GM23338 (cell line): ENCODE measurements around the gene ENOSF1. TPM values are rescaled to one million over a fixed set of nuclear protein-coding genes. Genes with fewer than 3 reads are reported as not detected.

Source experiments
- ATAC-seq: fragments of 200-7000 bp; cut with Tn5 transposase; 3 replicates; pipeline ENCODE4 v1.9.1; 2020
- DNase-seq: peaks from one replicate; pipeline ENCODE4 v3.0.0-alpha.2; 2015; ENCODE audit warnings: low spot score
- H2AFZ ChIP-seq: fragments of 200-600 bp; sonication (generic); 2 replicates; pipeline ENCODE4 v1.8.0; 2016; ENCODE audit warnings: antibody characterized with exemption, mild to moderate bottlenecking, moderate library complexity
- H3F3A ChIP-seq: fragments of 200-600 bp; sonication (generic); replicated peaks from 2 replicates; pipeline ENCODE4 v1.8.0; 2017; ENCODE audit warnings: antibody characterized with exemption, mixed run types, low read depth
- H3K27ac ChIP-seq: fragments of 200-600 bp; sonication (generic); 2 replicates; pipeline ENCODE4 v1.6.1; 2016; ENCODE audit warnings: low read depth
- H3K27me3 ChIP-seq: fragments of 200-600 bp; sonication (generic); 2 replicates; pipeline ENCODE4 v1.8.0; 2016; ENCODE audit warnings: mild to moderate bottlenecking, mixed run types, moderate library complexity; ENCODE audit not compliant: insufficient read depth
- H3K36me3 ChIP-seq: fragments of 200-600 bp; sonication (generic); 2 replicates; pipeline ENCODE4 v1.8.0; 2016; ENCODE audit warnings: mild to moderate bottlenecking; ENCODE audit not compliant: insufficient read depth
- H3K4me1 ChIP-seq: fragments of 200-600 bp; sonication (generic); 2 replicates; pipeline ENCODE4 v1.8.0; 2016; ENCODE audit warnings: mild to moderate bottlenecking, moderate library complexity; ENCODE audit not compliant: insufficient read depth
- H3K4me2 ChIP-seq: fragments of 200-600 bp; sonication (generic); 2 replicates; pipeline ENCODE4 v1.7.1; 2017; ENCODE audit warnings: mixed run types
- H3K4me3 ChIP-seq: fragments of 200-600 bp; sonication (generic); 2 replicates; pipeline ENCODE4 v1.6.1; 2016; ENCODE audit warnings: mixed run types
- H3K79me2 ChIP-seq: fragments of 200-600 bp; sonication (generic); replicated peaks from 2 replicates; pipeline ENCODE4 v1.8.0; 2017; ENCODE audit warnings: mild to moderate bottlenecking; ENCODE audit not compliant: insufficient read depth
- H3K9me2 ChIP-seq: fragments of 200-600 bp; sonication (generic); 2 replicates; pipeline ENCODE4 v1.8.0; 2017; ENCODE audit not compliant: insufficient read depth
- H4K20me1 ChIP-seq: fragments of 200-600 bp; sonication (generic); replicated peaks from 2 replicates; pipeline ENCODE4 v1.8.0; 2017; ENCODE audit warnings: mild to moderate bottlenecking; ENCODE audit not compliant: insufficient read depth
- H3K27ac Mint-ChIP-seq: 2 replicates; pipeline ENCODE4 v1.8.0; 2020; ENCODE audit warnings: inconsistent platforms, mild to moderate bottlenecking, moderate library complexity, mixed read lengths
- H3K27me3 Mint-ChIP-seq: 3 replicates; pipeline ENCODE4 v1.8.0; 2022; ENCODE audit warnings: low read depth, mild to moderate bottlenecking, moderate library complexity, mixed read lengths, inconsistent platforms; ENCODE audit not compliant: insufficient read depth, poor library complexity
- H3K36me3 Mint-ChIP-seq: 3 replicates; pipeline ENCODE4 v1.8.0; 2021; ENCODE audit warnings: low read depth, mild to moderate bottlenecking, inconsistent platforms, moderate library complexity, mixed read lengths
- H3K4me1 Mint-ChIP-seq: 3 replicates; pipeline ENCODE4 v1.8.0; 2020; ENCODE audit warnings: mild to moderate bottlenecking, inconsistent platforms, mixed read lengths
- H3K4me3 Mint-ChIP-seq: 3 replicates; pipeline ENCODE4 v1.8.0; 2021; ENCODE audit warnings: moderate library complexity, mild to moderate bottlenecking, inconsistent platforms, mixed read lengths
- H3K9me3 Mint-ChIP-seq: 3 replicates; pipeline ENCODE4 v1.8.0; 2020; ENCODE audit warnings: moderate library complexity, mild to moderate bottlenecking, inconsistent platforms, mixed read lengths
- CREB1 ChIP-seq: fragments of 250-450 bp; sonication (Bioruptor Pico); IDR thresholded peaks from 2 replicates; pipeline ENCODE4 v1.5.0; 2020; ENCODE audit warnings: low read depth, mild to moderate bottlenecking, moderate library complexity
- EZH2 ChIP-seq: fragments of 200-600 bp; sonication (generic); IDR thresholded peaks from one replicate; pipeline ENCODE4 v1.8.0; 2017; ENCODE audit warnings: antibody characterized with exemption, mild to moderate bottlenecking, low read depth; ENCODE audit not compliant: unreplicated experiment
- EZH2phosphoT487 ChIP-seq: fragments of 200-600 bp; sonication (generic); IDR thresholded peaks from one replicate; pipeline ENCODE4 v1.8.1; 2018; ENCODE audit warnings: antibody characterized with exemption; ENCODE audit not compliant: unreplicated experiment
- JUNB ChIP-seq: IDR thresholded peaks from one replicate; pipeline ENCODE4 v1.6.1; 2016; ENCODE audit warnings: antibody characterized with exemption; ENCODE audit not compliant: unreplicated experiment
- POLR2AphosphoS5 ChIP-seq: IDR thresholded peaks from 2 replicates; pipeline ENCODE4 v1.6.1; 2016; ENCODE audit warnings: antibody characterized with exemption, low read depth
- STAT1 ChIP-seq: IDR thresholded peaks from one replicate; pipeline ENCODE4 v1.6.1; 2016; ENCODE audit warnings: antibody characterized with exemption; ENCODE audit not compliant: unreplicated experiment
- ZNF114 ChIP-seq: fragments of 250-450 bp; sonication (Bioruptor Pico); IDR thresholded peaks from 2 replicates; pipeline ENCODE4 v1.5.0; 2020; ENCODE audit warnings: mild to moderate bottlenecking, moderate library complexity
- ZNF331 ChIP-seq: fragments of 250-450 bp; sonication (Bioruptor Pico); IDR thresholded peaks from 2 replicates; pipeline ENCODE4 v1.5.0; 2020; ENCODE audit warnings: low read depth, mild to moderate bottlenecking, moderate library complexity
- polyA plus RNA-seq: library from polyadenylated mRNA; unstranded; fragments of >200 nt; fragmentation: Nextera tagmentation; extraction: Ambion mirVana; gene quantifications from 2 replicates; pipeline ENCODE4 v1.2.1, GENCODE V29; 2016
- total RNA-seq: library from RNA; depleted of rRNA; stranded (reverse); fragments of >200 nt; shearing (Covaris generic); gene quantifications from 2 replicates; pipeline ENCODE4 v1.2.3, GENCODE V29; 2014
- TF ChIP-seq, protein P1 (sequence below): fragments of 250-450 bp; sonication (Bioruptor Pico); IDR thresholded peaks from 2 replicates; pipeline ENCODE4 v1.5.0; 2020; ENCODE audit warnings: mild to moderate bottlenecking, moderate library complexity
- TF ChIP-seq, protein P2 (sequence below), 2 experiments: fragments of 200-600 bp in 1 of 2; sonication (generic) in 1 of 2; conservative IDR thresholded peaks; 2 replicates each; pipeline versions ENCODE4 v1.5.1 to v1.6.1; 2016 to 2017; ENCODE audit warnings: antibody characterized with exemption in 2 of 2, low read depth in 2 of 2, mild to moderate bottlenecking in 2 of 2, moderate library complexity in 1 of 2
- TF ChIP-seq, protein P3 (sequence below): IDR thresholded peaks from 2 replicates; pipeline ENCODE4 v1.6.1; 2016; ENCODE audit warnings: antibody characterized with exemption

The ENOSF1 gene
- total and polyA plus RNA-seq, 2 experiments from 2014 or later: 30.1 to 36.4 TPM

DNA sequence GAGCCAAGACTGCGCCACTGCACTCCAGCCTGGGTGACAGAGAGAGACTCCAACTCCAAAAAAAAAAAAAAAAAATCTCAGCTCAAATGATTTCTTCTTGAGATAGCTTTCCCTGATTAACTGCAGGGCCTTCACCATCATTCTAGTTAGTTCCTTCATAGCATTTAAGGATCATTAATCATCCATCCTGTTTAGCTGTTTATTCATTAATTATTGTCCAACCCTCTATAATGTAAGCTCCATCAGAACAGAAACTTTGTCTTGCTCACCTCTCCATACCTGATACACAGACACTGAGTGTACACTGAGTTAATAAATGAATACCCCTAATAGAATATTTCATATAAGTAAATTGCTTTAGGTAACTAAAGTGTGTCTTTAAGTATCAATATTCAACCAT, 42.2 kb upstream of the ENOSF1 start:
- Mint-ChIP-seq H3K27ac (no peak overlapping the region), H3K4me1 (no peaks in the 10 kb centered on the region), H3K4me3 (no peak overlapping the region), H3K9me3 (no peaks in the 10 kb centered on the region), H3K27me3 (no peaks in the 10 kb centered on the region), H3K36me3 (peaks cover 18% of the 10 kb centered on the region)
- Histone ChIP-seq H3K79me2 (peaks cover 28% of the 10 kb centered on the region), H3K36me3 (peaks cover 10% of the 10 kb centered on the region; the same call in 1 of the 2 replicates), H2AFZ (no peak overlapping the region), H3K27ac (no peak overlapping the region), H3K4me2 (no peak overlapping the region), H3K4me3 (no peak overlapping the region), H3F3A (no peaks in the 10 kb centered on the region), H3K4me1 (no peaks in the 10 kb centered on the region), H3K9me2 (no peaks in the 10 kb centered on the region), H3K27me3 (no peaks in the 10 kb centered on the region), H4K20me1 (peaks cover 11% of the 10 kb centered on the region; the same call in 1 of the 2 replicates)
- ATAC-seq (no peak), DNase-seq (no peak)
- no peak for TF ChIP-seq POLR2AphosphoS5
- no peak for TF ChIP-seq CREB1 (CRISPR knock-in tag)
- TF ChIP-seq, protein P1, sequence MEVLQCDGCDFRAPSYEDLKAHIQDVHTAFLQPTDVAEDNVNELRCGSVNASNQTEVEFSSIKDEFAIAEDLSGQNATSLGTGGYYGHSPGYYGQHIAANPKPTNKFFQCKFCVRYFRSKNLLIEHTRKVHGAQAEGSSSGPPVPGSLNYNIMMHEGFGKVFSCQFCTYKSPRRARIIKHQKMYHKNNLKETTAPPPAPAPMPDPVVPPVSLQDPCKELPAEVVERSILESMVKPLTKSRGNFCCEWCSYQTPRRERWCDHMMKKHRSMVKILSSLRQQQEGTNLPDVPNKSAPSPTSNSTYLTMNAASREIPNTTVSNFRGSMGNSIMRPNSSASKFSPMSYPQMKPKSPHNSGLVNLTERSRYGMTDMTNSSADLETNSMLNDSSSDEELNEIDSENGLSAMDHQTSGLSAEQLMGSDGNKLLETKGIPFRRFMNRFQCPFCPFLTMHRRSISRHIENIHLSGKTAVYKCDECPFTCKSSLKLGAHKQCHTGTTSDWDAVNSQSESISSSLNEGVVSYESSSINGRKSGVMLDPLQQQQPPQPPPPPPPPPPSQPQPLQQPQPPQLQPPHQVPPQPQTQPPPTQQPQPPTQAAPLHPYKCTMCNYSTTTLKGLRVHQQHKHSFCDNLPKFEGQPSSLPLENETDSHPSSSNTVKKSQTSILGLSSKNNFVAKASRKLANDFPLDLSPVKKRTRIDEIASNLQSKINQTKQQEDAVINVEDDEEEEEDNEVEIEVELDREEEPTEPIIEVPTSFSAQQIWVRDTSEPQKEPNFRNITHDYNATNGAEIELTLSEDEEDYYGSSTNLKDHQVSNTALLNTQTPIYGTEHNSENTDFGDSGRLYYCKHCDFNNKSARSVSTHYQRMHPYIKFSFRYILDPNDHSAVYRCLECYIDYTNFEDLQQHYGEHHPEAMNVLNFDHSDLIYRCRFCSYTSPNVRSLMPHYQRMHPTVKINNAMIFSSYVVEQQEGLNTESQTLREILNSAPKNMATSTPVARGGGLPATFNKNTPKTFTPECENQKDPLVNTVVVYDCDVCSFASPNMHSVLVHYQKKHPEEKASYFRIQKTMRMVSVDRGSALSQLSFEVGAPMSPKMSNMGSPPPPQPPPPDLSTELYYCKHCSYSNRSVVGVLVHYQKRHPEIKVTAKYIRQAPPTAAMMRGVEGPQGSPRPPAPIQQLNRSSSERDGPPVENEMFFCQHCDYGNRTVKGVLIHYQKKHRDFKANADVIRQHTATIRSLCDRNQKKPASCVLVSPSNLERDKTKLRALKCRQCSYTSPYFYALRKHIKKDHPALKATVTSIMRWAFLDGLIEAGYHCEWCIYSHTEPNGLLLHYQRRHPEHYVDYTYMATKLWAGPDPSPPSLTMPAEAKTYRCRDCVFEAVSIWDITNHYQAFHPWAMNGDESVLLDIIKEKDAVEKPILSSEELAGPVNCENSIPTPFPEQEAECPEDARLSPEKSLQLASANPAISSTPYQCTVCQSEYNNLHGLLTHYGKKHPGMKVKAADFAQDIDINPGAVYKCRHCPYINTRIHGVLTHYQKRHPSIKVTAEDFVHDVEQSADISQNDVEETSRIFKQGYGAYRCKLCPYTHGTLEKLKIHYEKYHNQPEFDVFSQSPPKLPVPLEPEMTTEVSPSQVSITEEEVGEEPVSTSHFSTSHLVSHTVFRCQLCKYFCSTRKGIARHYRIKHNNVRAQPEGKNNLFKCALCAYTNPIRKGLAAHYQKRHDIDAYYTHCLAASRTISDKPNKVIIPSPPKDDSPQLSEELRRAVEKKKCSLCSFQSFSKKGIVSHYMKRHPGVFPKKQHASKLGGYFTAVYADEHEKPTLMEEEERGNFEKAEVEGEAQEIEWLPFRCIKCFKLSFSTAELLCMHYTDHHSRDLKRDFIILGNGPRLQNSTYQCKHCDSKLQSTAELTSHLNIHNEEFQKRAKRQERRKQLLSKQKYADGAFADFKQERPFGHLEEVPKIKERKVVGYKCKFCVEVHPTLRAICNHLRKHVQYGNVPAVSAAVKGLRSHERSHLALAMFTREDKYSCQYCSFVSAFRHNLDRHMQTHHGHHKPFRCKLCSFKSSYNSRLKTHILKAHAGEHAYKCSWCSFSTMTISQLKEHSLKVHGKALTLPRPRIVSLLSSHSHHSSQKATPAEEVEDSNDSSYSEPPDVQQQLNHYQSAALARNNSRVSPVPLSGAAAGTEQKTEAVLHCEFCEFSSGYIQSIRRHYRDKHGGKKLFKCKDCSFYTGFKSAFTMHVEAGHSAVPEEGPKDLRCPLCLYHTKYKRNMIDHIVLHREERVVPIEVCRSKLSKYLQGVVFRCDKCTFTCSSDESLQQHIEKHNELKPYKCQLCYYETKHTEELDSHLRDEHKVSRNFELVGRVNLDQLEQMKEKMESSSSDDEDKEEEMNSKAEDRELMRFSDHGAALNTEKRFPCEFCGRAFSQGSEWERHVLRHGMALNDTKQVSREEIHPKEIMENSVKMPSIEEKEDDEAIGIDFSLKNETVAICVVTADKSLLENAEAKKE: no peak
- no peak for TF ChIP-seq ZNF331
- TF ChIP-seq, protein P2, sequence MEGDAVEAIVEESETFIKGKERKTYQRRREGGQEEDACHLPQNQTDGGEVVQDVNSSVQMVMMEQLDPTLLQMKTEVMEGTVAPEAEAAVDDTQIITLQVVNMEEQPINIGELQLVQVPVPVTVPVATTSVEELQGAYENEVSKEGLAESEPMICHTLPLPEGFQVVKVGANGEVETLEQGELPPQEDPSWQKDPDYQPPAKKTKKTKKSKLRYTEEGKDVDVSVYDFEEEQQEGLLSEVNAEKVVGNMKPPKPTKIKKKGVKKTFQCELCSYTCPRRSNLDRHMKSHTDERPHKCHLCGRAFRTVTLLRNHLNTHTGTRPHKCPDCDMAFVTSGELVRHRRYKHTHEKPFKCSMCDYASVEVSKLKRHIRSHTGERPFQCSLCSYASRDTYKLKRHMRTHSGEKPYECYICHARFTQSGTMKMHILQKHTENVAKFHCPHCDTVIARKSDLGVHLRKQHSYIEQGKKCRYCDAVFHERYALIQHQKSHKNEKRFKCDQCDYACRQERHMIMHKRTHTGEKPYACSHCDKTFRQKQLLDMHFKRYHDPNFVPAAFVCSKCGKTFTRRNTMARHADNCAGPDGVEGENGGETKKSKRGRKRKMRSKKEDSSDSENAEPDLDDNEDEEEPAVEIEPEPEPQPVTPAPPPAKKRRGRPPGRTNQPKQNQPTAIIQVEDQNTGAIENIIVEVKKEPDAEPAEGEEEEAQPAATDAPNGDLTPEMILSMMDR (conservative IDR thresholded peaks at IDR 0.05; ENCODE audit: low read depth in 2 of 2): no peak
- TF ChIP-seq EZH2phosphoT487: no peak
- TF ChIP-seq JUNB: no peak
- no peak for TF ChIP-seq EZH2
- TF ChIP-seq, protein P3, sequence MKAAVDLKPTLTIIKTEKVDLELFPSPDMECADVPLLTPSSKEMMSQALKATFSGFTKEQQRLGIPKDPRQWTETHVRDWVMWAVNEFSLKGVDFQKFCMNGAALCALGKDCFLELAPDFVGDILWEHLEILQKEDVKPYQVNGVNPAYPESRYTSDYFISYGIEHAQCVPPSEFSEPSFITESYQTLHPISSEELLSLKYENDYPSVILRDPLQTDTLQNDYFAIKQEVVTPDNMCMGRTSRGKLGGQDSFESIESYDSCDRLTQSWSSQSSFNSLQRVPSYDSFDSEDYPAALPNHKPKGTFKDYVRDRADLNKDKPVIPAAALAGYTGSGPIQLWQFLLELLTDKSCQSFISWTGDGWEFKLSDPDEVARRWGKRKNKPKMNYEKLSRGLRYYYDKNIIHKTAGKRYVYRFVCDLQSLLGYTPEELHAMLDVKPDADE: no peak
- TF ChIP-seq STAT1: no peak
- no peak for TF ChIP-seq ZNF114 (CRISPR knock-in tag)
